MM.1S (cell line): ENCODE results near the gene MAP3K12.

Experiments used
- EZH2 ChIP-seq: fragments of 300-600 bp; sonication (generic); optimal IDR thresholded peaks from 2 replicates; pipeline ENCODE3; 2017; ENCODE audit warnings: low read depth, mild to moderate bottlenecking, antibody characterized with exemption, low read length, mixed read lengths
- EZH2phosphoT487 ChIP-seq: fragments of 300-600 bp; sonication (generic); IDR thresholded peaks from 2 replicates; pipeline ENCODE4 v1.6.1; 2018; ENCODE audit warnings: antibody characterized with exemption, low read length
- TF ChIP-seq, protein P1 (sequence below): fragments of 300-600 bp; sonication (generic); IDR thresholded peaks from 2 replicates; pipeline ENCODE4 v1.5.1; 2016; ENCODE audit warnings: antibody characterized with exemption, low read length, mixed read lengths

DNA sequence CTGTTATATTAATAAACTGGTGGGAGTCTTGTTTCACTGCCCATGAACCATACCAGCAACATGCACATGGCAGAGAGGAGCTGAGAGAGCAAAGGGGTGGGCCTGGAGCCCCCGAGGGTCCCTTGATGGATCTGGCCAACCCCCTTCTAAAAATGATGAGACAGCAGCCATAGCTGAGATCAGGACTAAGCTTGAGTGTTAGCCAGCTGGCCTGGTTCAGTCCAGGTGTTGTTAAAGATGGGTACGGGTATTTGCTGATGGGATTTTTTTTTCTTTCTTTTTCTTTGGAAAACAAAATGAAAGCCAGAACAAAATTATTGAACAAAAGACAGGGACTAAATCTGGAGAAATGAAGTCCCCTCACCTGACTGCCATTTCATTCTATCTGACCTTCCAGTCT lies 31.4 kb downstream of the MAP3K12 start:
- TF ChIP-seq, protein P1, sequence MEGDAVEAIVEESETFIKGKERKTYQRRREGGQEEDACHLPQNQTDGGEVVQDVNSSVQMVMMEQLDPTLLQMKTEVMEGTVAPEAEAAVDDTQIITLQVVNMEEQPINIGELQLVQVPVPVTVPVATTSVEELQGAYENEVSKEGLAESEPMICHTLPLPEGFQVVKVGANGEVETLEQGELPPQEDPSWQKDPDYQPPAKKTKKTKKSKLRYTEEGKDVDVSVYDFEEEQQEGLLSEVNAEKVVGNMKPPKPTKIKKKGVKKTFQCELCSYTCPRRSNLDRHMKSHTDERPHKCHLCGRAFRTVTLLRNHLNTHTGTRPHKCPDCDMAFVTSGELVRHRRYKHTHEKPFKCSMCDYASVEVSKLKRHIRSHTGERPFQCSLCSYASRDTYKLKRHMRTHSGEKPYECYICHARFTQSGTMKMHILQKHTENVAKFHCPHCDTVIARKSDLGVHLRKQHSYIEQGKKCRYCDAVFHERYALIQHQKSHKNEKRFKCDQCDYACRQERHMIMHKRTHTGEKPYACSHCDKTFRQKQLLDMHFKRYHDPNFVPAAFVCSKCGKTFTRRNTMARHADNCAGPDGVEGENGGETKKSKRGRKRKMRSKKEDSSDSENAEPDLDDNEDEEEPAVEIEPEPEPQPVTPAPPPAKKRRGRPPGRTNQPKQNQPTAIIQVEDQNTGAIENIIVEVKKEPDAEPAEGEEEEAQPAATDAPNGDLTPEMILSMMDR, result no peak
- no peak for TF ChIP-seq EZH2
- TF ChIP-seq EZH2phosphoT487, result no peak
